HCT116 (cell line): ENCODE data around the gene MYO1F. TPM values are rescaled to one million over a fixed set of nuclear protein-coding genes. Genes with fewer than 3 reads are reported as not detected.

Experiments used
- ATAC-seq: fragments of 200-7000 bp; cut with Tn5 transposase; 2 replicates; pipeline ENCODE4 v1.9.1; 2020; ENCODE audit warnings: mild to moderate bottlenecking, moderate library complexity
- BruUV-seq: library from RNA; stranded (reverse); fragments of 400-500 nt; replicated peaks from 2 replicates; lab custom pipeline; 2021; lab: Mats Ljungman, UMichigan
- CTCF ChIA-PET: fragments of 300-600 bp; sonication (Branson Sonifier 250); formaldehyde crosslinking; loops from one replicate; lab custom pipeline; 2021; ENCODE audit warnings: antibody characterized with exemption; lab: Charles Lee
- POLR2A ChIA-PET: fragments of 300-600, 350-600 bp; sonication (Branson Sonifier 250); formaldehyde crosslinking; loops from one replicate; lab custom pipeline; 2021; ENCODE audit warnings: antibody characterized with exemption; lab: Charles Lee
- RAD21 ChIA-PET, 2 experiments: fragments of 300-600 bp; sonication (Branson Sonifier 250); formaldehyde crosslinking; loops; one replicate each; lab custom pipeline; 2023; ENCODE audit warnings: low total read pairs in 2 of 2; ENCODE audit not compliant: uncharacterized antibody in 2 of 2, unreplicated experiment in 2 of 2, low non-redundant PET in 1 of 2; lab: Charles Lee
- DNase-seq: peaks from one replicate; pipeline ENCODE4 v3.0.0-alpha.2; 2010; ENCODE audit warnings: low read depth, low spot score
- H2AFZ ChIP-seq: fragments of 200-600 bp; shearing (Covaris generic), sonication (generic); 2 replicates; pipeline ENCODE4 v1.6.1; 2017; ENCODE audit warnings: low read depth, mixed run types, mixed read lengths, antibody characterized with exemption, low read length; ENCODE audit not compliant: poor library complexity, severe bottlenecking
- H3K27ac ChIP-seq: 2 replicates; pipeline ENCODE4 v1.5.1; 2012; ENCODE audit warnings: low read depth, low read length
- H3K27me3 ChIP-seq: fragments of 200-600 bp; sonication (generic); 2 replicates; pipeline ENCODE4 v1.6.1; 2016; ENCODE audit warnings: mixed run types, low read length, mixed read lengths; ENCODE audit not compliant: insufficient read depth
- H3K36me3 ChIP-seq, 2 experiments: fragments of 200-500 bp in 1 of 2; fragments of 200-600 bp in 1 of 2; sonication (Bioruptor generic) in 1 of 2; sonication (generic) in 1 of 2; 2 replicates each; pipeline versions ENCODE4 v1.5.1 to v1.6.1; 2014 to 2016; ENCODE audit warnings: low read length in 2 of 2, inconsistent platforms in 1 of 2, mixed read lengths in 1 of 2, mixed run types in 1 of 2; ENCODE audit not compliant: insufficient read depth in 2 of 2, control insufficient read depth in 1 of 2
- H3K4me1 ChIP-seq, 2 experiments: fragments of 200-600 bp in 1 of 2; sonication (generic) in 1 of 2; 2 replicates each; pipeline versions ENCODE4 v1.5.1 to v1.6.1; 2012 to 2017; ENCODE audit warnings: low read length in 2 of 2, inconsistent platforms in 1 of 2, mild to moderate bottlenecking in 1 of 2, mixed read lengths in 1 of 2, mixed run types in 1 of 2, moderate library complexity in 1 of 2; ENCODE audit not compliant: insufficient read depth in 2 of 2, control insufficient read depth in 1 of 2
- H3K4me2 ChIP-seq: fragments of 200-600 bp; sonication (generic); 2 replicates; pipeline ENCODE4 v1.6.1; 2017; ENCODE audit warnings: mixed run types, low read length, mixed read lengths
- H3K4me3 ChIP-seq, 2 experiments: fragments of 200-600 bp in 1 of 2; sonication (generic) in 1 of 2; replicated peaks in 1 of 2; 2 replicates each; pipeline ENCODE4 v1.5.1; 2011 to 2016; ENCODE audit warnings: low read length in 2 of 2, control low read depth in 1 of 2, low read depth in 1 of 2, mild to moderate bottlenecking in 1 of 2, mixed read lengths in 1 of 2, mixed run types in 1 of 2
- H3K79me2 ChIP-seq: fragments of 200-600 bp; sonication (generic); 2 replicates; pipeline ENCODE4 v1.6.1; 2017; ENCODE audit warnings: mild to moderate bottlenecking, mixed run types, low read length, moderate library complexity, mixed read lengths; ENCODE audit not compliant: insufficient read depth
- H3K9ac ChIP-seq: fragments of 200-600 bp; sonication (generic); 2 replicates; pipeline ENCODE4 v1.6.1; 2016; ENCODE audit warnings: low read length, mixed read lengths
- H3K9me2 ChIP-seq: fragments of 200-600 bp; sonication (generic), shearing (Covaris generic); 2 replicates; pipeline ENCODE4 v1.6.1; 2017; ENCODE audit warnings: mixed run types, mild to moderate bottlenecking, moderate library complexity; ENCODE audit not compliant: insufficient read depth
- H3K9me3 ChIP-seq, 2 experiments: fragments of 200-500 bp in 1 of 2; fragments of 200-600 bp in 1 of 2; sonication (Bioruptor generic) in 1 of 2; sonication (generic) in 1 of 2; 2 replicates each; pipeline ENCODE4 v1.6.1; 2014 to 2017; ENCODE audit warnings: low read length in 2 of 2, mixed read lengths in 2 of 2, inconsistent platforms in 1 of 2, low read depth in 1 of 2, mild to moderate bottlenecking in 1 of 2, mixed run types in 1 of 2, moderate library complexity in 1 of 2; ENCODE audit not compliant: control insufficient read depth in 1 of 2, insufficient read depth in 1 of 2
- H4K20me1 ChIP-seq: fragments of 200-600 bp; sonication (generic), shearing (Covaris generic); 2 replicates; pipeline ENCODE4 v1.6.1; 2017; ENCODE audit warnings: mixed run types, mild to moderate bottlenecking, moderate library complexity; ENCODE audit not compliant: insufficient read depth
- ATF3 ChIP-seq: IDR thresholded peaks from 2 replicates; pipeline ENCODE4 v1.6.1; 2012
- CBX3 ChIP-seq: IDR thresholded peaks from 2 replicates; pipeline ENCODE4 v1.6.1; 2012; ENCODE audit warnings: low read depth
- CEBPB ChIP-seq: IDR thresholded peaks from 2 replicates; pipeline ENCODE4 v1.6.1; 2012; ENCODE audit warnings: low read depth
- CTCF ChIP-seq, 3 experiments: fragments of 200-600 bp in 1 of 3; sonication (generic) in 1 of 3; IDR thresholded peaks in 2 of 3; conservative IDR thresholded peaks in 1 of 3; 2 replicates each; pipeline ENCODE4 v1.5.1; 2012 to 2017; ENCODE audit warnings: low read depth in 2 of 3, low read length in 2 of 3, antibody characterized with exemption in 1 of 3, borderline replicate concordance in 1 of 3, control low read depth in 1 of 3, mild to moderate bottlenecking in 1 of 3, mixed read lengths in 1 of 3, mixed run types in 1 of 3, moderate library complexity in 1 of 3; ENCODE audit not compliant: insufficient read depth in 1 of 3
- EGR1 ChIP-seq: IDR thresholded peaks from 2 replicates; pipeline ENCODE4 v1.6.1; 2012; ENCODE audit warnings: low read depth
- FOSL1 ChIP-seq: IDR thresholded peaks from 2 replicates; pipeline ENCODE4 v1.6.1; 2012; ENCODE audit warnings: low read depth
- JUND ChIP-seq: IDR thresholded peaks from 2 replicates; pipeline ENCODE4 v1.6.1; 2012
- POLR2A ChIP-seq: IDR thresholded peaks from 2 replicates; pipeline ENCODE4 v1.7.0; 2011; ENCODE audit warnings: borderline replicate concordance; ENCODE audit not compliant: insufficient read depth, insufficient read length; ENCODE audit errors: extremely low read depth
- RAD21 ChIP-seq: IDR thresholded peaks from 2 replicates; pipeline ENCODE4 v1.6.1; 2012; ENCODE audit warnings: low read depth, mild to moderate bottlenecking
- REST ChIP-seq: IDR thresholded peaks from 2 replicates; pipeline ENCODE4 v1.6.1; 2012; ENCODE audit warnings: low read depth
- SIN3A ChIP-seq: IDR thresholded peaks from 2 replicates; pipeline ENCODE4 v1.6.1; 2012; ENCODE audit warnings: low read depth
- SP1 ChIP-seq: IDR thresholded peaks from 2 replicates; pipeline ENCODE4 v1.6.1; 2012; ENCODE audit warnings: low read depth
- SRF ChIP-seq: IDR thresholded peaks from 2 replicates; pipeline ENCODE4 v1.6.1; 2012; ENCODE audit warnings: low read depth
- TCF7L2 ChIP-seq: IDR thresholded peaks from 2 replicates; pipeline ENCODE4 v1.7.0; 2011; ENCODE audit warnings: borderline replicate concordance, inconsistent platforms; ENCODE audit not compliant: insufficient read depth, insufficient read length; ENCODE audit errors: extremely low read depth
- ZFX ChIP-seq: fragments of 450-650 bp; IDR thresholded peaks from 2 replicates; pipeline ENCODE4 v1.6.1; 2017
- ZNF274 ChIP-seq: fragments of 200-500 bp; sonication (Bioruptor generic); IDR thresholded peaks from 2 replicates; pipeline ENCODE4 v1.6.1; 2014; ENCODE audit warnings: mild to moderate bottlenecking, low read depth, low read length, inconsistent platforms
- intact Hi-C: fragments of 100-400 bp; cut with micrococcal nuclease; formaldehyde crosslinking; loops from 2 replicates; pipeline ENCODE4 v1.10.0; 2022
- total RNA-seq: library from RNA; stranded (reverse); gene quantifications from one replicate; pipeline ENCODE4 v1.2.1, GENCODE V29; 2021; ENCODE audit not compliant: unreplicated experiment
- TF ChIP-seq, protein P1 (sequence below): IDR thresholded peaks from 2 replicates; pipeline ENCODE4 v1.6.1; 2012
- TF ChIP-seq, protein P2 (sequence below): IDR thresholded peaks from 2 replicates; pipeline ENCODE4 v1.6.1; 2011; ENCODE audit warnings: mild to moderate bottlenecking, low read length, moderate library complexity; ENCODE audit not compliant: insufficient replicate concordance; ENCODE audit errors: extremely low read depth

The MYO1F gene
- total RNA-seq, 1 experiment from 2014 or later: 0.39 TPM

- no peaks in the 10 kb centered on the region for H3K79me2 ChIP-seq
- H3K36me3 ChIP-seq: no peaks in the 10 kb centered on the region
- intact Hi-C loops: loop anchor here (10.0 kb wide), 1 partner anchor 99 kb away; the partner anchor contains the start of gene MARCHF2
- peaks cover 21 to 41% of the 10 kb centered on the region in 2 experiments for H3K4me1 ChIP-seq
- ATAC-seq (peak; percentile 85), DNase-seq (peak; percentile 97)
- no peak within 1 kb of the TSS for H2AFZ ChIP-seq
- ChIA-PET RAD21 (interaction anchor here (0.7 to 1.4 kb wide), 4 partner anchors 11 to 101 kb away, joined by 3 read pairs; partner anchors contain the start of gene MARCHF2 (in 2 of the 2)), CTCF (interaction anchor here (1.0 to 2.0 kb wide), 8 partner anchors 9 to 610 kb away, joined by 3 to 21 read pairs (median 4); partner anchors contain the start of genes MAP2K7 and MARCHF2), POLR2A (interaction anchor here (0.7 to 3.1 kb wide), 28 partner anchors 8 to 247 kb away, joined by 3 to 69 read pairs (median 6); partner anchors contain the start of genes ANGPTL4, HNRNPM, MARCHF2 and MYO1F)
- no peaks in the 10 kb centered on the region for H3K27me3 ChIP-seq
- peak within 1 kb of the TSS; percentile 87 for H3K4me2 ChIP-seq
- peak within 1 kb of the TSS; percentile 59 to 78 for H3K4me3 ChIP-seq
- H3K9me3 ChIP-seq: no peaks in the 10 kb centered on the region
- BruUV-seq: no TSS peak
- H3K9ac ChIP-seq: peak within 1 kb of the TSS; percentile 87
- no peaks in the 10 kb centered on the region for H3K9me2 ChIP-seq
- H4K20me1 ChIP-seq: no peaks in the 10 kb centered on the region
- H3K27ac ChIP-seq: peak within 1 kb of the TSS; percentile 95
- TF ChIP-seq ZFX: 0 out of 2 replicates have a peak, but pooled peaks have one; percentile 32
- no peak; the same call in 1 of the 2 replicates for TF ChIP-seq SRF
- peak; percentile 53; the same call in 1 of the 2 replicates for TF ChIP-seq CBX3
- no peak for TF ChIP-seq CTCF (IDR thresholded peaks at IDR 0.05 in 2 of 3, conservative IDR thresholded peaks at IDR 0.05 in 1 of 3; ENCODE audit: borderline replicate concordance in 1 of 3, insufficient read depth in 1 of 3, low read depth in 2 of 3, low read length in 2 of 3)
- TF ChIP-seq RAD21: no peak
- TF ChIP-seq, protein P1, sequence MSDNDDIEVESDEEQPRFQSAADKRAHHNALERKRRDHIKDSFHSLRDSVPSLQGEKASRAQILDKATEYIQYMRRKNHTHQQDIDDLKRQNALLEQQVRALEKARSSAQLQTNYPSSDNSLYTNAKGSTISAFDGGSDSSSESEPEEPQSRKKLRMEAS: no peak; the same call in 1 of the 2 replicates
- TF ChIP-seq REST: no peak
- TF ChIP-seq SIN3A: peak; percentile 73; the same call in 1 of the 2 replicates
- no peak for TF ChIP-seq ZNF274
- no peak for TF ChIP-seq ATF3
- TF ChIP-seq POLR2A: peak; percentile 94
- peak; percentile 81 for TF ChIP-seq EGR1
- TF ChIP-seq, protein P2, sequence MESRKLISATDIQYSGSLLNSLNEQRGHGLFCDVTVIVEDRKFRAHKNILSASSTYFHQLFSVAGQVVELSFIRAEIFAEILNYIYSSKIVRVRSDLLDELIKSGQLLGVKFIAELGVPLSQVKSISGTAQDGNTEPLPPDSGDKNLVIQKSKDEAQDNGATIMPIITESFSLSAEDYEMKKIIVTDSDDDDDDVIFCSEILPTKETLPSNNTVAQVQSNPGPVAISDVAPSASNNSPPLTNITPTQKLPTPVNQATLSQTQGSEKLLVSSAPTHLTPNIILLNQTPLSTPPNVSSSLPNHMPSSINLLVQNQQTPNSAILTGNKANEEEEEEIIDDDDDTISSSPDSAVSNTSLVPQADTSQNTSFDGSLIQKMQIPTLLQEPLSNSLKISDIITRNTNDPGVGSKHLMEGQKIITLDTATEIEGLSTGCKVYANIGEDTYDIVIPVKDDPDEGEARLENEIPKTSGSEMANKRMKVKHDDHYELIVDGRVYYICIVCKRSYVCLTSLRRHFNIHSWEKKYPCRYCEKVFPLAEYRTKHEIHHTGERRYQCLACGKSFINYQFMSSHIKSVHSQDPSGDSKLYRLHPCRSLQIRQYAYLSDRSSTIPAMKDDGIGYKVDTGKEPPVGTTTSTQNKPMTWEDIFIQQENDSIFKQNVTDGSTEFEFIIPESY: peak; percentile 92
- TF ChIP-seq CEBPB: no peak
- TF ChIP-seq TCF7L2: no peak
- TF ChIP-seq JUND: no peak
- TF ChIP-seq SP1: peak; percentile 66
- TF ChIP-seq FOSL1: no peak
These were observed 63.3 kb downstream of the MYO1F start, which contains the start of gene ZNF414 for GRCh38 chr19:8513687-8514504. TSS of gene ZNF414 (minus strand) at chr19:8514167. CDS start at chr19:8514046, 121 bp downstream.
